Fibroblast of skin of left quadriceps (primary cell): ENCODE measurements around the gene OXSR1.

ENCODE experiments used
- DNase-seq, 2 experiments: peaks; one replicate each; pipeline ENCODE4 v3.0.0-alpha.2; 2013; ENCODE audit warnings: low read depth in 2 of 2

Gene OXSR1

DNA sequence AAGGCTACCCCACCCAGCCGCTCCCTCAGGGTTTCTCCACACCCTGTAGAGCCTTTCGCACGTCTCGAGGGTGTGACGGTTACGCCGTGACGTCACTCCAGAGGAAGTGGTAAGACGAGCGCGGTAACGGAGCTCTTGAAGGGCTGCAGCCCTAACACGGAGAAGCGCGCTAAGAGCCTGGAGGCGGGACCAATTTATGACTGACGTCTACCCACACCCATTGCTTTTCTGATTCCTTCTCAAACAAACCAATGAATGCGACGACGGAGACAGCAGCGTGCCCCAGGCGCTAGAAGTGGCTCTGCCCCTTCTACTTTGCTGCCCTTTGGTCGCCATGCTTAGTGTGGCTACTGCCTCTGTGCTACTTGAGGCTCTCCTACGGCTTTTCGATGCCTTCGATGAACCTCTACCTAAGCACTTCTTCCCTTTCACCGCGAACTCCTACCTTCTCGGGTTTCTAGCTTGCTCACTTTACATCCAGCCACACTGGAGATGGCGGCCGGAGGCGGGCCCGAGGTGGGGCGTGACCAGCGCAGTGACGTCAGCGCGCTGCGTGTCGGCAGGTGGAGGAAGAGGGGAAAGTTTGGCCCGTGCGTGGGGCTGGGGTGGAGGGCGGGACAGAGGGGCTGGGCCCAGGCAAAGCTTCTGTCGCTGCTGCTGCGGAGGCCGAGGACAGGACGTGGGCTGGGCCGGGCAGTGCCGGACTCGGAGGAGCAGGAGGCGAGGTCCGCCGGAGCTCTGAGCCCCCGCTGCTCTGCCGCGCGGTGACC is at the start of gene OXSR1:
OXSR1 (plus strand) TSS at position 586 of the 770 bp plus-strand sequence. CDS start 340 bp downstream, outside the sequence.
- DNase-seq = peak; percentile 99

GRCh38 chr3:38115645-38116427 is 49.5 kb upstream of the OXSR1 start:
- no peak for DNase-seq

GRCh38 chr3:38116471-38117162 is 48.7 kb upstream of the OXSR1 start:
- DNase-seq = no peak

DNA sequence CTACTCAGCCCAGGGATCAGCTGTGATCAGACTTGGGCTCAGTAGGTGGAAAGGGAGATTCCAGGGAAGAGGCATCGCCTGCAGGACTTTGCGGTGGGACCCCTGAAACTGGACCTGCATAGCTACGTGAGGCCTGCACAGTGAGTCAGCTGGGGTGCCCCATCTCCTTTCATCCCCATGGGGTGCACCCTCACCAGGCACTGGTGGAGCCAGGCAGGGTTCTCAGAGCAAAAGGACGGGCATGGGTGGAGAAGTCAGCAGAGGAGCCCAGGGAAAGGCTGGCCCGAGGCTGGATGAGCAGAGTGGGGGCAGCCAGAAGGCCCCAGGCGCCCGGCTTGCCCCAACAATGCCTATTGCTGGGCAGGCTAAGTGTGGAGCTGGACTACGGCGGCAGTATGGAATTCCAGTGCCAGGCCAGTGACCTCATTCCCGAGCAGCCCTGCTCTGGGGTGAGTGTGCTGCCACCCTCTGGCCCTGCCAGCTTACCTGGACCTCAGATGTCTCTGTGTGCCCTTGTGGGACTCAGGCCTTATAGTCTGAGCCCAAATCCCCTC is 48.1 kb upstream of the OXSR1 start:
- DNase-seq = no peak

- peak in 1 of 2 experiments; percentile 18 for DNase-seq
Observed at GRCh38 chr3:38117748-38118420, 47.5 kb upstream of the OXSR1 start.

DNA sequence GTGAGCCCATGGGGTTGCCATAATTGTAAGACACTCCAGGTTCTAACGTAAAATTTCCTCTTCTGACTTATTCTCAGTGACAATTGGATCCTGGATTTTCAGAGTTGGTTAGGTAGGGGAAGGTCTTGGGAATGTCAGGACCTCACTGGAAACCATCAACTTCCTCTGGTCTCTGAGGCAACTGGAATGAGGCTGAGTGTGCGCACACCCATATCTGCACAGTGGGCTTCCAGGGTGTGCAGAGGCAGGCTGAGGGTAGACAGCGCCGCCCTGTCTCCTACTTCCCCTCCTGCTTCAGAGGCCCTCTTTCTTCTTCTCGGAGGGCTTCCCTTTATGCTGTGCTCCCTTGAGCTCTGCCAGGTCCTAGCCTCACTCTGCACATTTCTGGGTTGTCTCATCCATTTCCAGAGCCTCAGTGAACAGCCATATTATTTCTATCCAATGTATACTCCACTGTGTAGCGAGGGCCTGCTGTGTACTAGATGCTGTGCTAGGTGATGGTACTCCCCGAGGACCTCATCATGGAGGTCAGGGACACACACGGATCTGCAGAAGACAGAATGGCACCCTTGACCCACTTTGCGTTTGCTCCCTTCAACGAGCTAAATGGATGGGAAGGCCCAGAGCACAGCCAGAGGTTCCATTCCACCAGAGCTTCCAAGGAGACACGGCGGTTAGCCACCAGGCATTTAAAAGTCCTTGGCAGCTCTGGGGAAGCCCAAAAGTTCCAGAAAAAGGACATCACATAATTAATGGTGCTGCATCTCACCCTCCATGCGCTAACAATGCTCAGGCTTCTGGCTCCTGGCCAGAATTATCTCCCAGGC is 46.7 kb upstream of the OXSR1 start:
- no peak for DNase-seq

- no peak for DNase-seq
Observed at GRCh38 chr3:38119248-38119544, 46.1 kb upstream of the OXSR1 start.

DNA sequence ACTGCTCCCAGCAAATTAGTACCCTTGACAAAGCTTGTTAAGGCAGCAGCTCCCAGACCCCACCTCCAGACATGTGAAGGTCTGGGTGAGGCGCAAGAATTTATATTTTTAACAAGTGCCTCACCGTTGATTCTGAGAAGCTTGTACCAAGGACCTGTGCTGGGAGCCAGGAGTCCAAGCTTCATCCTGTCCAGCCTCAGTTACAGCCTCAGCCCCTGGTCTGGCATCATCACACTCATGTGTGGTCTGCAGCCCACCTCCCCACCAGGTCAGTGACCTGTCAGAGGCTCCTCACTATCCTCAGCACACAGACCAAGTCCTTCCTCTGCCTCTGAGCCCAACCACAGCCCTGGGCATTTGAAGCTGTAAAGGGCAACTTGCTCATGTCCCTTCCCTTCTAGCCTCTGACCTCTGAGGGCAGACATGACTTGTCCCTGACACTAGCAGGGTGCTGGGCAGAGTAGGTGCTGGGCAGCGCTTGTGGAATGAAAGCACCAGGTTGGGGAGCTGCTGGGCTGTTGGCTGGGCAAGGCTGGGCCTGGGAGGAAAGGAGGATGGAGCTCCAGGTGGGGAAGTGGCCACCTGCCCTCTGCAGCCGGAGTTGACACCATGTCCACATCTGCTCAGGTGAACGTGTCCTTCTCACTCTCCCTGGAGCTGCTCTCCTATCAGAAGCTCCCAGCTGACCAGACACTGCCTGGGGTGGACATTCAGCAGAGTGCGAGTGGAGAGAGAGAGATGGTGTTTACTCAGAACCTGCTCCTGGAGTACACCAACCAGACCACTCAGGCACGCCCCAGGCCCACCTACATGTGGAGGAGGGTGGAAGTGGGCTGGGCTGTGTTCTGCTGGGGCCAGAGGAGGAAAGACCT is 45.3 kb upstream of the OXSR1 start:
- DNase-seq = no peak

GRCh38 chr3:38120693-38121450 is 44.5 kb upstream of the OXSR1 start:
- DNase-seq = no peak

DNA sequence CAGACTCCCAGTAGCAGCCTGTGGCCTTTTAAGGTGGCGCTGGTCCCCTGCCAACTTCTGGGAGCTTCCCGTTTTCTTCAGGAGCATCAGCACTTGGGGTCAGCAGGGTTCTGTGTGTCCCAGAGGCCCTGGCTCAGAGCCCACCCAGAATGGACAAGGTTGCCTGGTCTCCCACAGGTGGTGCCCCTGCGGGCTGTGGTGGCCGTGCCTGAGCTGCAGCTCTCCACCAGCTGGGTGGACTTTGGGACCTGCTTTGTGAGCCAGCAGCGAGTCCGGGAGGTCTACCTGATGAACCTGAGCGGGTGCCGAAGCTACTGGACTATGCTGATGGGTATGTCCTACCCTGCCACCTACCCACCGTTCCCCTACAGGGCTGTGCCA is 43.9 kb upstream of the OXSR1 start:
- no peak for DNase-seq

DNA sequence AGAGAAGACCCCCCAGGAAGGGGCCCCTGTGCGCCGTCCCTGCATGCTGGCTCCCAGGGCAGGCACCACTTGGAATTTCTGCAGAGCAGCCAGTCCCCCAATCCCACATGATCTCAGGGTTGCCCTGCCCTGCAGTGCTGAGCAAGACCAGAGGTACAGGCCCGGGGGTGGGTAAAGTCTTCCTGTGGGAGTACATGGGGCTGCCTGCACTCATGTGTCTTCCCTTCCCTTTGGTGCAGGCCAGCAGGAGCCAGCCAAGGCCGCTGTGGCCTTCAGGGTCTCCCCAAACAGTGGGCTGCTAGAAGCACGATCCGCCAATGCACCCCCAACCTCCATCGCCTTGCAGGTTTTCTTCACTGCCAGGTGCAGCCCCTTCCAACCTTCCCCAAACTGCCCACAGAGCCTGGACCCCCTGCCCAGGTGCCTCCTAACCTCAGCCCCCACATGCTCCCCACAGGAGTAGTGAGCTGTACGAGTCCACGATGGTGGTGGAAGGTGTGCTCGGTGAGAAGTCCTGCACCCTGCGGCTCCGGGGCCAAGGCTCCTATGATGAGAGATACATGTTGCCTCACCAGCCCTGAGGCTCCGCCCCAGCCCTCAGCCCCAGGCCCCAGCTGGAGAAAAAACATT is 43.4 kb upstream of the OXSR1 start:
- no peak for DNase-seq

GRCh38 chr3:38122712-38123290 is 42.5 kb upstream of the OXSR1 start:
- DNase-seq = no peak

DNA sequence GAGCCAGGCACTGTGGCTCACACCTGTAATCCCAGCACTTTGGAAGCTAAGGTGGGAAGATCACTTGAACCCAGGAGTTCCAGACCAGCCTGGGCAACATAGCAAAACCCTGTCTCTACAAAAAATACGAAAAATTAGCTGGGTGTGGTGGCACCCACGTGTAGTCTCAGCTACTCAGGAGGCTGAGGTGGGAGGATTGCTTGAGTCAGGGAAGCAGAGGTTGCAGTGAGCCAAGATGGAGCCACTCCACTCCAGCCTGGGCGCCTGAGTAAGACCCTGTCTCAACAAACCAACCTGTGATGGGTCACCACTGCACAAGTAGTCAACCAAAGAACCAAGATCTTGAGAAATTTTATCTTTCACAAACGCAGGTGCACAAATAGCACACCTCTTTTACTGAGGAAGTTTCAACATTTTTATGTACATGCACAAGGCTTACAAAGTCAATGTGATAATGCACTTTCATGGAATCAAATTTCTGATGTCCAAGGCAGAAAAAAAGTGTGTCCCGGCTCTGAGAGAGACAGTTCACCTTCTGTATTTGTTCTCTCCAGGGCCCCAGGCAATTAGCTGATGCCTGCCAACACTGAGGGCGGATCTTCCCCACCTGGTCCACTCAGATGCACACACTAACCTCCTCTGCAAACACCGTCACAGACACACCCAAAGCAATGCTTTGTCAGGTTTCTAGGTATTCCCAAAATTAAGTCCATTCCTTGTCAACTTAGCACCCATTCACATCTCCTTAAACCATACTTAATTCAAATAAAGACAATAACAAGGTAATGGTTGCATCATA is 40.8 kb upstream of the OXSR1 start:
- no peak for DNase-seq

GRCh38 chr3:38125305-38126120 is 39.8 kb upstream of the OXSR1 start:
- no peak for DNase-seq

DNA sequence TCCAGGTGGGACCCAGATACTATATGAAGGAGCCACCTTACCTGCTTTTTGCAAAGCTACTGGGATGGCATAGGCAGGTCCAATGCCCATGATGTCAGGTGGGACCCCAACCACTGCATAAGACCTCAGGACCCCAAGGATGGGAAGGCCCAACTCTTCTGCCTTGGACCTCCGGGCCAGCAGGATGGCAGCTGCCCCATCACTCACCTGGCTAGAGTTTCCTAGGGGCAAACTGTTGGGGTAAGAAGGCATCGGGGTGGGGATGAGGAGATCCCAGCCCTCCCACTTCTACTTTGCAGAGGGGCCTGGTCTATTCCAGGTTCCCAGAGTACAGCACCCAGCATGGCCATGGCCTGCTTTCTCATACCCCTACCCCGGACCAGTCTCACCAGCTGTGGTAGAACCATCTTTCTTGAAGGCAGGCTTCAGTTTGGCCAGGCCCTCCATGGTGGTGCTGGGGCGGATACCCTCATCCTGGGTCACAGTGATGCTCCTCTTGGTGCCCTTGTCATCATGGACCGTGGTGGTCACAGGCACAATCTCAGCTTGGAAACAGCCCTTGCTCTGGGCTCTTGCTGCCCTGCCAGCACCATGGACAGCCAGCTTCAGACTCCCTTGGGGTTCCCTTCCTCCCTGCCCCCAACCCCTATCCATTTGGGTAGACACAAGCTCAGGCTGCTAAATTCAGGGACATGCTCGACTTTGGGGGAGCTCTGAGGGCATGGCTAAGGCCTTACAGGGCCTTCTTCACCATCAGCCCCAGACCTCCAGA is 39.0 kb upstream of the OXSR1 start:
- no peak for DNase-seq
